CD4-positive, alpha-beta T cell treated with Interleukin-4 for 4 hours (primary cell): ENCODE data around the gene DUSP1.

Experiments
- DNase-seq: peaks from one replicate; pipeline ENCODE4 v3.0.0-alpha.2; 2020

The DUSP1 gene

GRCh38 chr5:172777881-172778814 lies 7.2 kb upstream of the DUSP1 start:
- peak; percentile 29 for DNase-seq

GRCh38 chr5:172776235-172776594 lies 5.2 kb upstream of the DUSP1 start:
- DNase-seq, result no peak

GRCh38 chr5:172775326-172776234 lies 4.6 kb upstream of the DUSP1 start:
- no peak for DNase-seq

- no peak for DNase-seq
Measured at GRCh38 chr5:172774561-172775315, 3.7 kb upstream of the DUSP1 start.

- peak; percentile 45 for DNase-seq
Measured at GRCh38 chr5:172773481-172774469, 2.8 kb upstream of the DUSP1 start.

- peak; percentile 94 for DNase-seq
Measured at GRCh38 chr5:172772112-172772906, 1.3 kb upstream of the DUSP1 start.

- peak; percentile 39 for DNase-seq
Measured at GRCh38 chr5:172771439-172772111, 580 bp upstream of the DUSP1 start.

GRCh38 chr5:172770374-172770674 lies 671 bp downstream of the DUSP1 start:
- DNase-seq, result no peak

- peak; percentile 16 for DNase-seq
Measured at GRCh38 chr5:172769616-172770373, 1.2 kb downstream of the DUSP1 start.

GRCh38 chr5:172769342-172769615 lies 1.7 kb downstream of the DUSP1 start:
- DNase-seq, result no peak

- no peak for DNase-seq
Measured at GRCh38 chr5:172768573-172769341, 2.2 kb downstream of the DUSP1 start.

- no peak for DNase-seq
Measured at GRCh38 chr5:172768098-172768572, 2.9 kb downstream of the DUSP1 start.

GRCh38 chr5:172766287-172767108 lies 4.5 kb downstream of the DUSP1 start:
- peak; percentile 22 for DNase-seq

- peak; percentile 47 for DNase-seq
Measured at GRCh38 chr5:172765766-172766286, 5.2 kb downstream of the DUSP1 start.

- peak; percentile 100 for DNase-seq
Measured at GRCh38 chr5:172764861-172765765, 5.9 kb downstream of the DUSP1 start.

- DNase-seq, result no peak
Measured at GRCh38 chr5:172763120-172763464, 7.9 kb downstream of the DUSP1 start.
